NCI-H146 (cell line): ENCODE measurements around the gene MTIF2.
"Not testable (repeated sequence)": the region's sequence is repeated elsewhere in the genome, so short reads cannot be mapped to it uniquely, and the experiment has no call there.

Experiments used
- DNase-seq: peaks from one replicate; lab custom pipeline; 2025; lab: John Stamatoyannopoulos, UW

MTIF2 gene

DNA sequence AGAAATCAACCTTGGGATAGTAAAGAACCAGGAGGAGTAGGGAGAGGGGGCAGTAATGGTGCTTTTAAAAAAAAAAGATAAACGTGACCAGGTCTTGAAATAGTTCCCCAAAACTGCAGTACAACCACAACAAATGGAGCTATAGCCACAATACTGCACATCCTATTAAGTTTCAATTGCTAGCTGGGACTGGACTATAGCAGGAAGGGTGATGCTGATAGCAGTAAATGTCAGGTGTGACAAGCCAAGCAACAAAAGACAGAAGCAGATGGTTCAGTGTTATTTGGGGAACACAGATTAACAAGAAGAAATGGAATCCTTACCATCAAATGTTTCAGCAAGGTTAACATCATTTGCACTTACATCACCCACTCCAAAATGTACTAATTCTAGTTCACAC lies 26.4 kb downstream of the MTIF2 start:
- DNase-seq, result no peak

DNA sequence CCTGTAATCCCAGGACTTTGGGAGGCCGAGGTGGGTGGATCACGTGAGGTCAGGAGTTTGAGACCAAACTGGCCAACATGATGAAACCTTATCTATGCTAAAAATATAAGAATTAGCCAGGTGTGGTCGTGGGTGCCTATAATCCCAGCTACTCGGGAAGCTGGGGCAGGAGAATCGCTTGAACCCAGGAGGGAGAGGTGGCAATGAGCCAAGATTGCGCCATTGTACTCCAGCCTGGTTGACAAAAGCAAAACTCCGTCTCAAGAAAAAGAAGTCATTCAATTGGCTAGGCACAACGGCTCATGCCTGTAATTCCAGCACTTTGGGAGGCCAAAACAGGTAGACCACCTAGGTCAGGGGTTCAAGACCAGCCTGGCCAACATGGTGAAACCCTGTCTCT lies 27.4 kb downstream of the MTIF2 start:
- DNase-seq, result not testable (repeated sequence)

DNA sequence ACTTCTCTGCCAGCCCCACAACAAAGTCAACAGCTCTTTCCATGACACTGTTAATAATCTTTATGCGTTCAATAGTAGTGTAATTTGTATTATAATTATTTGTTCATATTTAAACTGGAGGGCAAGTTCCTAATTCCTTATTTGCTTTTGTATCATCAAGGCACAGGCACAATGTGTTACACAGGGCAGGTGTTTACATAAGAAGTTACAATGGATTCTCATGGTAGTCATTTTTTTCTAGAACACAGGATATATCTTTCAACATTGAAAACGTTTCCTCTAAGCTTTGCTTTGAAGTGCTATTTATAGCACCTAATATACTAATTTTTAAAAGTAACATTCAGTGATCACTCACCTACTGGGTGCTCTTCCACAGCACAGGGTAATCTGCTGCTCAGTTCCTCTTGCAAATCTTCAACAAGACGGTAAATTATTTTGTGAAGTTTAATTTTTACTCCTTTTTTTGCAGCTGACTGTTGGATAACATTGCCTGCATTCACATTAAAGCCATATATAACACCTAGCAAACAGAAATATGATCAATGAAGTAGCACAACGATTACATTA lies 29.3 kb downstream of the MTIF2 start:
- DNase-seq, result peak; percentile 73

- no peak for DNase-seq
These were observed 32.0 kb downstream of the MTIF2 start for GRCh38 chr2:55236992-55237543.

GRCh38 chr2:55235724-55236538 lies 33.1 kb downstream of the MTIF2 start:
- DNase-seq, result no peak

DNA sequence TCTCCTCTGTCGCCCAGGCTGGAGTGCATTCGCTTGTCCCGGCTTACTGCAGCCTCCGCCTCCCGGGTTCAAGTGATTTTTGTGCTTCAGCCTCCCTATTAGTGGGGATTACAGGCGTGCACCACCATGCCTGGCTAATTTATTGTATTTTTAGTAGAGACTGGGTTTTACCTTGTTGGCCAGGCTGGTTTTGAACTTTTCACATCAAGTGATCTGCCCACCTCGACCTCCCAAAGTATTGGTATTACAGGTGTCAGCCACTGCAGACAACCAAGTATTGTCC lies 35.4 kb downstream of the MTIF2 start:
- DNase-seq, result no peak

- DNase-seq, result peak; percentile 19
These were observed 36.0 kb downstream of the MTIF2 start for GRCh38 chr2:55232863-55233657.

GRCh38 chr2:55232084-55232862 lies 36.8 kb downstream of the MTIF2 start, which contains the start of the genes CLHC1 and RPS27A:
Gene CLHC1 (minus strand): TSS chr2:55232293. CDS start chr2:55222411, 9,882 bp downstream.
Gene RPS27A (plus strand): TSS chr2:55232688. CDS start chr2:55232825, 137 bp downstream.
- peak; percentile 96 for DNase-seq

- DNase-seq, result peak; percentile 23
These were observed 37.4 kb downstream of the MTIF2 start for GRCh38 chr2:55231546-55232083.

DNA sequence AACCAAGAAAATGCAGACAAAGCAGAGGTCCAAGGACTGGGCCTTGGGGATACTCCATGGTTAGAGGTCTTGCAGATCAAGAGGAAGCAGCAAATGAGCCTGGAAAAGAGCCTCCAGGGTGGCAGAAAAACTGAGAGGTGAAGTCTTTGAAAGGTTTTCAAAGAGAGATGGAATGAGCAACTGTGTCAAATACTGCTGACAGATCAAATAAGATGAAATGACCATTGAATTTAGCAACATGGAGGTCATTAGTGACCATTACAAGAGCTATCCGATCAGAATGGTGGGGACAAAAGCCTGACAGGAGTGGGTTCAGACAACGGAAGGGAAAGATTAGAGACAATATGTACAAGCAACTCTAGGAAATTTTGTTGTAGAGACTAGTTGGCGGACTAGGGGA lies 38.5 kb downstream of the MTIF2 start:
- DNase-seq, result no peak

DNA sequence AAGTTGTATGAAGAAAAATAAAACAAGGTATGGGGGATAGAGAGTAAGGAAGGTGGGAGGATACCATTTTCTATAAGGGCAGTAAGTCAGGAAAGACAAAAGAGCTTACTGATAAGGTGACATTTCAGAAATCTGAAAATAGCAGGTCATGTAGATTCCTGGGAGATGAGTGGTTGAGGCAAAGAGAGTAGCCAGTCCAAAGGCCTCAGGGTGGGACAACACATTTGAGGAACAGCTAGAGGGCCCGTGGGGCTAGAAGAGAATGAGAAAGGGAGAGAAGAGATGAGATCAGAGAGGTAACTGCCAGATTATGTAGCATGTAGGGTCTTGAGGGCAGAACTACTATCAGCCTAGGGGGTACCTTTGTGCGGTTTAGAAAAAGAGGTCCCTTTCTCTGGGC lies 39.8 kb downstream of the MTIF2 start:
- no peak for DNase-seq

DNA sequence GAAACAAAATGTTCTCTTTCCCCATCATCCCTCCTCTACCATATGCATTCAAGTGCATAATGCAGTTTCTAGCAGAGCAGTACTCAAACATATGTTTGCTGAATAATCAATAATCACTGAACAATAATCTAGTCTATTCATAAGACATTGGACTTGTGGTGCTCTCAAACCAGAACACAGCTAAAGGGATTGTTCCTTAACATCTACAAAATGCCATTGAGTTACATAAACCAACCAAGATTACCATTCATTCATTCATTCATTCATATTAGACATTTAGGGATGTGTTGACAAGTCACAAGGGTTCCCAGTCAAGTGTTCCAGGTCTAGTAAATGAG lies 40.8 kb downstream of the MTIF2 start:
- no peak for DNase-seq

- DNase-seq, result not testable (repeated sequence)
These were observed 41.4 kb downstream of the MTIF2 start for GRCh38 chr2:55227437-55228225.

GRCh38 chr2:55225481-55226020 lies 43.5 kb downstream of the MTIF2 start:
- no peak for DNase-seq

DNA sequence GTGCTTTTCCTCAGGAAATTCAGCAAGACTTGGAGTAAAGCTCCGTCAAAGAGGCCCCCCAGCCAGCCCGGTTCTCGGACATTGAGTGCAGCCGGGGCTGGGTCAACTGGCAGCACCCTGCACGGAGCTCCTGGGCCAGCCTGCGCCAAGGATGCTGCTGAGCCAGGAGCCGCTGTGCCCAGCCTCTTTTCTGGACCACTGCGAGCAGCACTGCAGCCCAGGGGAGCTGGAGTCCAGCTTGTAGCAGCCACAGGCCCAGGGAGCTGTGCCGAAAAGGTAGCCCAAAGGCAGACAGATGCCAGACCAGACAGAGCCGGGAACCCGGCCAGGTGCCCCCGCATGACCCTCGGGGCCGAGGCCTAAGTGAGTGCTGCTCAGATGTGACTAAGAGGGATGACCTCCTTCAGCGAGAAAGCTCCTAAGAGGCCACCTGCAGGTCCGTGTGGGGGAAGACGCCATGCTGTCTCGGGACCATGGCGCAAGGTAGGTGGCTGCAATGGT lies 44.2 kb downstream of the MTIF2 start:
- no peak for DNase-seq

- DNase-seq, result no peak
These were observed 44.9 kb downstream of the MTIF2 start for GRCh38 chr2:55223958-55224760.

DNA sequence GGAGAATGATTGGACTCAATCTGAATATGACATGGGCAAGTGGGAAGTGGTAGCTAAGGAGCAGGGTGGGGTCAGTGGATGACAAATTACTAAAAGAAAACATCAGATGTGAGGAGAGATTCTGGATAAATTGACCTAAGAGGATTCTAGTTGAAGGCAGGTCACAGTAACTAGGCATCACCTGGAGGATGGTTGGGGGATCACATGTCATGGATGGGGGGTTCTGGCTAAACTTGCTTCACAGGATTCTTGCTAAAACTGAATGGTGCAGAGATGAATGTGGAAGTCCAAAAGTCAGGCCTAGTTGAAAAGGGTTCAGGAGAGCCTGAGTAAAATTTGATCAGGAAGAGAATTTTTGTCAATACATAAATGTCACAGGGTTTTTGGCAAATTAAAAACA lies 55.2 kb downstream of the MTIF2 start:
- no peak for DNase-seq

DNA sequence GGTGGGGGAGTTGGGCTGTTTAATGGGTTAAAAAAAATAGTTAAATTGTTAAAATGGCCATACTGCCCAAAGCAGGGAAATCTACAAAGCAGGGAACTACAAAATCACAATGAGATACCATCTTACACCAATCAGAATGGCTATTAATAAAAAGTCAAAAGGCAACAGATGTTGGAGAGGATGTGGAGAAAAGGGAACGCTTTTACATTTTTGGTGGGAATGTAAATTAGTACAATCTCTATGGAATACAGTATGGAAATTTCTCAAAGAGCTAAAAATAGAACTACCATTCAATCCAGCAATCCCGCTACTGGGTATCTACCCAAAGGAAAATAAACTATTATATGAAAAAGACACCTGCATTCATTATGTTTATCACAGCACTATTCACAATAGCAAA lies 64.1 kb downstream of the MTIF2 start:
- DNase-seq, result no peak

- DNase-seq, result no peak
These were observed 64.5 kb downstream of the MTIF2 start for GRCh38 chr2:55204536-55204935.

- DNase-seq, result no peak
These were observed 68.6 kb downstream of the MTIF2 start for GRCh38 chr2:55200416-55200815.
